Lower leg skin (tissue), 4 donors: Measurements from ENCODE around the gene ZDHHC22. TPM values are rescaled to one million over a fixed set of nuclear protein-coding genes. Genes with fewer than 3 reads are reported as not detected.

Experiments
- DNase-seq, 2 donors: peaks; one replicate each; pipeline ENCODE4 v3.0.0-alpha.2; 2019; ENCODE audit warnings: low spot score in 2 of 2
- H3K4me3 ChIP-seq: fragments of 200-600 bp; sonication (generic); 2 replicates; pipeline ENCODE4 v1.5.1; 2017; ENCODE audit warnings: mild to moderate bottlenecking, low read depth; ENCODE audit not compliant: poor library complexity, severe bottlenecking
- CTCF ChIP-seq, 3 donors: fragments of 450-650 bp; IDR thresholded peaks; one replicate each; pipeline ENCODE4 v1.5.1; 2016; ENCODE audit warnings: antibody characterized with exemption in 3 of 3, mild to moderate bottlenecking in 3 of 3, moderate library complexity in 2 of 3
- POLR2A ChIP-seq, 2 donors: fragments of 450-650 bp; IDR thresholded peaks; one replicate each; pipeline ENCODE4 v1.6.1; 2016 to 2017; ENCODE audit warnings: antibody characterized with exemption in 2 of 2, mild to moderate bottlenecking in 1 of 2, moderate library complexity in 1 of 2
- WGBS, 2 donors: methylation state at CpG; one replicate each; pipeline ENCODE4 v1.1.5; 2018; 5-methylcytosine and 5-hydroxymethylcytosine counted together
- intact Hi-C: fragments of 100-400 bp; cut with DNase I; formaldehyde crosslinking; loops from one replicate; pipeline ENCODE4 v1.15.0; 2023; ENCODE audit warnings: low total_unique reads
- total RNA-seq, 4 donors: library from RNA; depleted of rRNA; stranded (reverse); fragments of >200 nt; gene quantifications; one replicate each; pipeline ENCODE4 v1.1.0, GENCODE V29; 2016

Gene ZDHHC22
- total RNA-seq, 4 donors from 2014 or later, result not detected

DNA sequence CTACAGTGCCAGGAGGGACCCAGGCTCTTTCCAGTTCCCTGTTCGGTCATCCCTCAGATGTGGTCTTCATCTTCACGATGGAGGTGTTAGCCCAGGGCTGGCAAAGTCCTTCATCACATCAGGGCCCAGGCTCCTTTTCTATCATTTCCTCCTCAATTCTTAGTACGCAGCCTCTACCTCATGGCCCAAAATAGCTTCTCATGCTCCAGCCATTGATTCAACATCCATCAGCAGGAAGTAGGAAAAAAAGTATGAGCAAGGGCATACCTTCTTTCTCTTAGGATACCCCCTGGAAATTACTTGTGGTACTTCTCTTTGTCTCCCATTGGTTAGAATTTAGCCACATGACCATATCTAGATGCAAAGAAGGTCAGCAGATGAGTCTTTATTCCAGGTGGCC is 12.2 kb upstream of the ZDHHC22 start:
- intact Hi-C loops, result loop anchor here (10.0 kb wide), 1 partner anchor 61 kb away; no protein-coding TSS in a partner anchor
- no peak overlapping the region for H3K4me3 ChIP-seq
- TF ChIP-seq POLR2A (IDR thresholded peaks at IDR 0.05) (no peak), CTCF (IDR thresholded peaks at IDR 0.05) (no peak)
- 90 to 92% methylated on average over 3 of the region's 3 CpGs for WGBS, 2 donors
- DNase-seq, result no peak

DNA sequence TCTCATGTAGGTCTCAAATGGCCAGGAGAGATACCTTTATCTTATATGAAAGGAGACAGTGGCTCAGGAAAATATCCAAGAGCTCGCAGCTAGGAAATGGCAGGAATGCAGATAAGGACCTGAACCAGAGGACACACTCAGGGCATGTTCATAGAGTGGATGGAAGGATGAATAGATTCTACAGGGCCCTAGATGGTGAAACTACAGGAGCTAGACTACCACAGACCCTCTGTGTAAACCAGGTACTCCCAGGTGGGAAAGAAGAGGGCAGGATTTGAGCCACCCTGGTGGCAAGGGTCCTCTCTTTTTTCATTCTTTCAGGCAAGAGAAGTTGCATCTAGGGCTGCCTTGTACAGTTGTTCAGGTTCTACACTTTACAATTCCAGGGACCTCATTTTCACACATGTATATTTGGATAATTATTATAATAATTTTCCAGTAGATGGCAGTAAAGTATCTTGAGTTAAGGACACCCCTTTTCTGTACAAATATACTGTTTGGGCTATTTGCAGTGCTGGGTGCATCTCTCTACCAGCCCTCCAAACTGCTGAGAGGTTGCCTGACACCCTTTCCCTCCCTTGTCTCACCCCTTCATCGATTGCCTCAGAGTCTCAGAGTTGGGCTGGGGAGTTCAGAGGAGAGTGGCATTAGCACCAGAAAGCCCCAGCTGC is 10.5 kb upstream of the ZDHHC22 start:
- no peak for TF ChIP-seq POLR2A (IDR thresholded peaks at IDR 0.05)
- no peak for TF ChIP-seq CTCF (IDR thresholded peaks at IDR 0.05)
- WGBS, 2 donors, result 45 to 61% methylated on average over 2 of the region's 2 CpGs
- no peak for DNase-seq
- intact Hi-C loops, result loop anchor here (10.0 kb wide), 1 partner anchor 63 kb away; no protein-coding TSS in a partner anchor
- no peak overlapping the region for H3K4me3 ChIP-seq

- TF ChIP-seq POLR2A (IDR thresholded peaks at IDR 0.05) (no peak), CTCF (IDR thresholded peaks at IDR 0.05) (no peak)
- DNase-seq, result no peak
- intact Hi-C loops, result loop anchor here (10.0 kb wide), 1 partner anchor 64 kb away; no protein-coding TSS in a partner anchor
- no peak overlapping the region for H3K4me3 ChIP-seq
- WGBS, 2 donors, result 3 to 6% methylated on average over 5 of the region's 5 CpGs
Observed at GRCh38 chr14:77151245-77151644, 9.7 kb upstream of the ZDHHC22 start.

- 72 to 75% methylated on average over 8 of the region's 8 CpGs for WGBS, 2 donors
- no peak overlapping the region for H3K4me3 ChIP-seq
- no peak for DNase-seq
- TF ChIP-seq POLR2A (IDR thresholded peaks at IDR 0.05) (no peak), CTCF (IDR thresholded peaks at IDR 0.05) (no peak)
- intact Hi-C loops, result no loop called here
Observed at GRCh38 chr14:77148510-77149231, 7.1 kb upstream of the ZDHHC22 start.

- intact Hi-C loops, result no loop called here
- DNase-seq, result peak in 1 of 2 donors; percentile 70
- H3K4me3 ChIP-seq, result no peak overlapping the region
- 8 to 12% methylated on average over 10 of the region's 10 CpGs for whole genome bisulfite sequencing, 2 donors
- TF ChIP-seq CTCF (IDR thresholded peaks at IDR 0.05) (no peak), POLR2A (IDR thresholded peaks at IDR 0.05) (no peak)
Observed at GRCh38 chr14:77145975-77146740, 4.6 kb upstream of the ZDHHC22 start.
